ENCODE measurements around the gene DDX31.

The DDX31 gene

GRCh38 chr9:132560616-132561202, 109.1 kb downstream of the DDX31 start:
- Histone ChIP-seq H3K4me1 (ENCODE audit: control insufficient read depth in 1 of 2, insufficient read depth in 1 of 2, low read depth in 1 of 2, low read length in 1 of 2) (no peaks in the 10 kb centered on the region), H3K4me3 (ENCODE audit: low read depth in 1 of 2, low read length in 1 of 2) (no peak overlapping the region), H3K9me3 (no peaks in the 10 kb centered on the region), H3K27ac (no peak overlapping the region), H3K36me3 (no peaks in the 10 kb centered on the region), H3K27me3 (peaks cover 84% of the 10 kb centered on the region)
- no peak for TF ChIP-seq CTCF (IDR thresholded peaks at IDR 0.05)

- H3K27me3 ChIP-seq, result peaks cover 87% of the 10 kb centered on the region
- H3K27ac ChIP-seq, result no peak overlapping the region
- no peaks in the 10 kb centered on the region for H3K9me3 ChIP-seq
- no peaks in the 10 kb centered on the region for H3K36me3 ChIP-seq
- TF ChIP-seq CTCF (IDR thresholded peaks at IDR 0.05), result no peak
- no peaks in the 10 kb centered on the region for H3K4me1 ChIP-seq (ENCODE audit: control insufficient read depth in 1 of 2, insufficient read depth in 1 of 2, low read depth in 1 of 2, low read length in 1 of 2)
- H3K4me3 ChIP-seq (ENCODE audit: low read depth in 1 of 2, low read length in 1 of 2), result no peak overlapping the region
These were observed 110.1 kb downstream of the DDX31 start for GRCh38 chr9:132559711-132560110.

- Histone ChIP-seq H3K36me3 (no peaks in the 10 kb centered on the region), H3K27ac (no peak overlapping the region), H3K9me3 (no peaks in the 10 kb centered on the region), H3K27me3 (peaks cover 69% of the 10 kb centered on the region), H3K4me3 (ENCODE audit: low read depth in 1 of 2, low read length in 1 of 2) (no peak overlapping the region), H3K4me1 (ENCODE audit: control insufficient read depth in 1 of 2, insufficient read depth in 1 of 2, low read depth in 1 of 2, low read length in 1 of 2) (no peaks in the 10 kb centered on the region)
- no peak for TF ChIP-seq CTCF (IDR thresholded peaks at IDR 0.05)
These were observed 112.6 kb downstream of the DDX31 start for GRCh38 chr9:132557159-132557558.

- no peaks in the 10 kb centered on the region for H3K4me1 ChIP-seq (ENCODE audit: control insufficient read depth in 1 of 2, insufficient read depth in 1 of 2, low read depth in 1 of 2, low read length in 1 of 2)
- H3K27ac ChIP-seq, result no peak overlapping the region
- H3K36me3 ChIP-seq, result no peaks in the 10 kb centered on the region
- no peaks in the 10 kb centered on the region for H3K9me3 ChIP-seq
- no peak for TF ChIP-seq CTCF (IDR thresholded peaks at IDR 0.05)
- H3K27me3 ChIP-seq, result peaks cover 65% of the 10 kb centered on the region
- H3K4me3 ChIP-seq (ENCODE audit: low read depth in 1 of 2, low read length in 1 of 2), result no peak overlapping the region
These were observed 113.1 kb downstream of the DDX31 start for GRCh38 chr9:132556714-132557113.

DNA sequence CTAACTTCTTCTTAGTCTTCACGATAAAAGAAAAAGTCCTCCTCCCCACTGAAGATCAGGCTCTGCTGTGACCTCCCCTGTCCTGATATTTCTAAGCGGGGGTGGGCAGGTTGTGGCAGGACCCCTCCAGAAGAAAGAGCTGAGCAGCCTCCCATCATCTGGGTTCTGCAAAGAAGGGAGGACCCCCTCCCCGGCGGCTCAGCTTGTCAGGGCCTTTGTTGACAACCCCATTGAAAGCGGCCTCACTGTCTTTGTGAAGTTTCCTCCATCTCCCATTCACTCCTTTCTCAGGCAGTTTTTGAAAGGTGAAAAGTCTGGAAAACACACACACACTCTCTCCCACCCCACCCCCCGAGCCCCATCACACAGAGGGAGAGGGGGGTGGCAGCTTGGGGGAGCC, 113.5 kb downstream of the DDX31 start:
- Histone ChIP-seq H3K27ac (no peak overlapping the region), H3K9me3 (no peaks in the 10 kb centered on the region), H3K36me3 (no peaks in the 10 kb centered on the region), H3K4me3 (ENCODE audit: low read depth in 1 of 2, low read length in 1 of 2) (no peak overlapping the region), H3K27me3 (peaks cover 60% of the 10 kb centered on the region), H3K4me1 (ENCODE audit: control insufficient read depth in 1 of 2, insufficient read depth in 1 of 2, low read depth in 1 of 2, low read length in 1 of 2) (no peaks in the 10 kb centered on the region)
- no peak for TF ChIP-seq CTCF (IDR thresholded peaks at IDR 0.05)

DNA sequence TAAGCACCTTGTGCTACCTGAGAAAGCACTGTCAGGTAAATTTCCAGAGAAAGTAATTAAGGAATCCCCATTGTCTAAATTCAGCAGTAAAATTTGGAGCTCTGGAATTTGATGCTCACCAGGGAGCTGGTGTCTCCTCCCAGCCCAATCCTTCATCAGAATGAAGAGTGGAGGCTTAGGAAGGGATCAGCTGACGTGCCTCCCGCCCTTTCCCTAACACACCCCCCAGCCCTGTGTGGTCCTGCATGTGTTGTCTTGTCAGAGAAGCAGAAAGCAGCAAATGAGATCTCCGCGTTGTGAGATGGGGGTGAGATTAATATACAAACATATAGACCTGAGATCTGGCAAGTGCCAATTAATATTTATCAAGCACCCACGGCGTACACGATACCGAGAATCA, 114.3 kb downstream of the DDX31 start:
- Histone ChIP-seq H3K27me3 (peaks cover 53% of the 10 kb centered on the region), H3K4me1 (ENCODE audit: control insufficient read depth in 1 of 2, insufficient read depth in 1 of 2, low read depth in 1 of 2, low read length in 1 of 2) (no peaks in the 10 kb centered on the region), H3K36me3 (no peaks in the 10 kb centered on the region), H3K27ac (no peak overlapping the region), H3K9me3 (no peaks in the 10 kb centered on the region), H3K4me3 (ENCODE audit: low read depth in 1 of 2, low read length in 1 of 2) (no peak overlapping the region)
- TF ChIP-seq CTCF (IDR thresholded peaks at IDR 0.05), result no peak

Measured in neutrophil (primary cell).